ENCODE data around the gene CCL18. TPM values are rescaled to one million over a fixed set of nuclear protein-coding genes. Genes with fewer than 3 reads are reported as not detected.

The CCL18 gene
- polyA plus RNA-seq, 2 of the 4 experiments (the other 2 are of a cell fraction), result not detected

DNA sequence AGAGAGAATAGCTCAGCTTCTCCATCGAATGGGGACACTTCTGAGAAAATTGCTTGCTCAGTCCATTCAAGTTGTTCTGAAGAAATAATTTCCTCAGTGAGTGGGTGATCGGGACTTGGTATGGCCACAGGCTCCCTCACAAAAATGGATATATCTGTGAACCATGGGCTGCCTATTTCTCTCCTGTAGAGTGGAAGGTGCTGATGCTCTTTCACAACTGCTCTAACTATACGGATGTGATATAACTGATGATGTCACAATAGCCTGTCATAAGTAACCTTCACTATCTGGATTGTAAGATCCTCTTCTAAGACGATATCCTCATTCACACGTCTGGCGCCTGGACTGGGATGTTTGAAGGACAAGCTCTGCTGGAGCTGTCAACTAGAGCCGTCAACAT, 4.7 kb upstream of the CCL18 start:
- Histone ChIP-seq H3K9me3 (no peaks in the 10 kb centered on the region), H3K4me2 (no peak overlapping the region), H3K4me1 (no peaks in the 10 kb centered on the region), H3K4me3 (no peak overlapping the region), H3K27ac (no peak overlapping the region)
- DNase-seq (ENCODE audit: low read depth in 1 of 2, low spot score in 1 of 2) (no peak), FAIRE-seq (no peak), ATAC-seq (no peak)
- TF ChIP-seq HMGXB4 (CRISPR knock-in tag; IDR thresholded peaks at IDR 0.05; ENCODE audit: borderline replicate concordance), result no peak
- TF ChIP-seq NFE2L2 (conservative IDR thresholded peaks at IDR 0.05; ENCODE audit: low read length), result no peak
- TF ChIP-seq TFCP2L1 (CRISPR knock-in tag; IDR thresholded peaks at IDR 0.05), result no peak
- no peak for TF ChIP-seq EHF (CRISPR knock-in tag; IDR thresholded peaks at IDR 0.05)
- no peak for TF ChIP-seq PBX3 (IDR thresholded peaks at IDR 0.05)
- TF ChIP-seq CBX2 (IDR thresholded peaks at IDR 0.05; ENCODE audit: borderline replicate concordance, low read depth), result no peak
- no peak for TF ChIP-seq EHMT2 (IDR thresholded peaks at IDR 0.05; ENCODE audit: low read depth)
- ChIA-PET POLR2A (no interaction called here), CTCF (interaction anchor here (1.6 kb wide), 1 partner anchor 13 kb away, joined by 4 read pairs; no protein-coding TSS in a partner anchor)
- WGBS (ENCODE audit: missing lambda C conversion rate), result 26% methylated on average over 7 of the region's 7 CpGs

- no peak overlapping the region for H3K27ac ChIP-seq
- ChIA-PET CTCF (interaction anchor here (5.2 kb wide), 1 partner anchor 12 kb away, joined by 22 read pairs; no protein-coding TSS in a partner anchor), POLR2A (no interaction called here)
- no peak overlapping the region for H3K4me3 ChIP-seq
- no peak for ATAC-seq
- WGBS (ENCODE audit: missing lambda C conversion rate), result 3% methylated on average over 2 of the region's 2 CpGs
- no peak for FAIRE-seq
- no peak for DNase-seq (ENCODE audit: low read depth in 1 of 2, low spot score in 1 of 2)
- H3K4me1 ChIP-seq, result no peaks in the 10 kb centered on the region
- no peak overlapping the region for H3K4me2 ChIP-seq
- no peak for TF ChIP-seq HOXB5 (CRISPR knock-in tag; IDR thresholded peaks at IDR 0.05)
- no peak for TF ChIP-seq EHF (CRISPR knock-in tag; IDR thresholded peaks at IDR 0.05)
- no peak for TF ChIP-seq KDM5A (IDR thresholded peaks at IDR 0.05)
- TF ChIP-seq TP53 (CRISPR knock-in tag; IDR thresholded peaks at IDR 0.05), result no peak
- no peak for TF ChIP-seq NFE2L2 (conservative IDR thresholded peaks at IDR 0.05; ENCODE audit: low read length)
- no peak for TF ChIP-seq FOXS1 (CRISPR knock-in tag; IDR thresholded peaks at IDR 0.05)
- TF ChIP-seq MAZ (IDR thresholded peaks at IDR 0.05; ENCODE audit: borderline replicate concordance, low read depth, low read length), result no peak
- TF ChIP-seq, protein P1, sequence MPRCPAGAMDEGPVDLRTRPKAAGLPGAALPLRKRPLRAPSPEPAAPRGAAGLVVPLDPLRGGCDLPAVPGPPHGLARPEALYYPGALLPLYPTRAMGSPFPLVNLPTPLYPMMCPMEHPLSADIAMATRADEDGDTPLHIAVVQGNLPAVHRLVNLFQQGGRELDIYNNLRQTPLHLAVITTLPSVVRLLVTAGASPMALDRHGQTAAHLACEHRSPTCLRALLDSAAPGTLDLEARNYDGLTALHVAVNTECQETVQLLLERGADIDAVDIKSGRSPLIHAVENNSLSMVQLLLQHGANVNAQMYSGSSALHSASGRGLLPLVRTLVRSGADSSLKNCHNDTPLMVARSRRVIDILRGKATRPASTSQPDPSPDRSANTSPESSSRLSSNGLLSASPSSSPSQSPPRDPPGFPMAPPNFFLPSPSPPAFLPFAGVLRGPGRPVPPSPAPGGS (IDR thresholded peaks at IDR 0.05), result no peak
- no peak for TF ChIP-seq HDAC2 (IDR thresholded peaks at IDR 0.05)
- no peak for TF ChIP-seq GATA3 (IDR thresholded peaks at IDR 0.05; ENCODE audit: borderline replicate concordance)
- H3K9me3 ChIP-seq, result no peaks in the 10 kb centered on the region
Measured at GRCh38 chr17:36060816-36061215, 3.3 kb upstream of the CCL18 start.

- Histone ChIP-seq H3K4me3 (no peak overlapping the region), H3K4me2 (no peak overlapping the region), H3K27ac (no peak overlapping the region), H3K9me3 (no peaks in the 10 kb centered on the region), H3K4me1 (no peaks in the 10 kb centered on the region)
- ATAC-seq (no peak), FAIRE-seq (no peak), DNase-seq (ENCODE audit: low read depth in 1 of 2, low spot score in 1 of 2) (no peak)
- 25% methylated on average over 6 of the region's 6 CpGs for WGBS (ENCODE audit: missing lambda C conversion rate)
- TF ChIP-seq RFX5 (IDR thresholded peaks at IDR 0.05) (no peak), NR3C1 (IDR thresholded peaks at IDR 0.05) (no peak), NPAS2 (CRISPR knock-in tag; IDR thresholded peaks at IDR 0.05; ENCODE audit: borderline replicate concordance) (no peak), JUNB (IDR thresholded peaks at IDR 0.05) (no peak), USF2 (IDR thresholded peaks at IDR 0.05) (no peak), CHD2 (IDR thresholded peaks at IDR 0.05; ENCODE audit: low read length, partially characterized antibody) (no peak), JUN (IDR thresholded peaks at IDR 0.05) (no peak), ZSCAN20 (CRISPR knock-in tag; IDR thresholded peaks at IDR 0.05) (no peak), SREBF2 (IDR thresholded peaks at IDR 0.05) (no peak)
- ChIA-PET POLR2A (no interaction called here), CTCF (interaction anchor here (1.2 to 2.1 kb wide), 3 partner anchors 12 to 97 kb away, joined by 3 to 6 read pairs (median 4); no protein-coding TSS in a partner anchor)
Measured at GRCh38 chr17:36066365-36066985, 2.4 kb downstream of the CCL18 start.
